ENCODE measurements around the gene LIN7B. TPM values are rescaled to one million over a fixed set of nuclear protein-coding genes. Genes with fewer than 3 reads are reported as not detected.

The LIN7B gene
- total and polyA plus RNA-seq, 2 of the 8 experiments (the other 6 are each of a cell fraction or from before 2014, with no cell fraction given), result 4.1 to 4.2 TPM

- Histone ChIP-seq H3K4me1 (replicated peaks in 1 of 4; ENCODE audit: control insufficient read depth in 3 of 4, insufficient read depth in 4 of 4, low read length in 3 of 4) (peaks cover 4 to 15% (median 7%) of the 10 kb centered on the region in 4 experiments), H3K4me2 (ENCODE audit: insufficient read depth in 1 of 2, low read depth in 2 of 2, low read length in 2 of 2) (no peak overlapping the region; a peak in 1 of 4 replicates), H3K79me1 (ENCODE audit: low read depth, low read length) (no peaks in the 10 kb centered on the region), H4K5ac (ENCODE audit: insufficient read length, low read depth, low read length) (no peak overlapping the region), H3K4me3 (ENCODE audit: extremely low read depth in 1 of 4, insufficient read depth in 2 of 4, low read depth in 3 of 4, low read length in 4 of 4) (no peak overlapping the region), H2BK120ac (replicated peaks; ENCODE audit: low read depth, low read length) (no peak overlapping the region), H2BK12ac (ENCODE audit: low read depth, low read length) (no peak overlapping the region), H3K23ac (ENCODE audit: insufficient read length) (no peak overlapping the region), H3K14ac (ENCODE audit: insufficient read length) (no peak overlapping the region), H3K79me2 (ENCODE audit: control insufficient read depth in 1 of 2, insufficient read depth in 2 of 2, low read length in 2 of 2) (no peaks in the 10 kb centered on the region), H2AK5ac (ENCODE audit: low read depth, low read length) (peak overlapping the region; percentile 82; the same call in 1 of the 2 replicates), H3K27me3 (replicated peaks in 1 of 4; ENCODE audit: control insufficient read depth in 3 of 4, extremely low read depth in 1 of 4, insufficient read depth in 3 of 4, low read length in 3 of 4) (no peaks in the 10 kb centered on the region; a peak in 2 of 7 replicates), H3K23me2 (ENCODE audit: low read depth, low read length) (peaks cover 13% of the 10 kb centered on the region), H2AFZ (ENCODE audit: low read length) (no peak overlapping the region), H2BK20ac (ENCODE audit: low read length) (no peak overlapping the region), H3K27ac (ENCODE audit: low read depth, low read length) (no peak overlapping the region), H3K18ac (ENCODE audit: extremely low read depth, low read length) (no peak overlapping the region; the same call in 1 of the 2 replicates), H3K9me3 (ENCODE audit: insufficient read depth in 2 of 2, low read depth in 1 of 2, low read length in 1 of 2) (no peaks in the 10 kb centered on the region), H2BK15ac (ENCODE audit: low read length) (no peak overlapping the region), H3K9ac (replicated peaks in 1 of 4; ENCODE audit: extremely low read depth in 1 of 4, low read depth in 3 of 4, low read length in 3 of 4) (no peak overlapping the region), H3K4ac (replicated peaks; ENCODE audit: insufficient read length, low read depth, low read length) (no peak overlapping the region), H3K36me3 (ENCODE audit: control insufficient read depth in 2 of 4, insufficient read depth in 4 of 4, low read length in 3 of 4) (peaks cover 0 to 4% (median 2%) of the 10 kb centered on the region in 4 experiments; a peak in 2 of 8 replicates), H2BK5ac (ENCODE audit: low read depth, low read length) (no peak overlapping the region), H3K56ac (replicated peaks; ENCODE audit: insufficient read length, low read depth, low read length) (no peak overlapping the region), H4K20me1 (replicated peaks in 1 of 2; ENCODE audit: control insufficient read depth in 1 of 2, insufficient read depth in 2 of 2, low read length in 2 of 2) (peaks cover 0 to 3% of the 10 kb centered on the region in 2 experiments), H4K8ac (ENCODE audit: extremely low read depth, insufficient read depth, low read length) (no peak overlapping the region), H4K91ac (replicated peaks; ENCODE audit: insufficient read length, low read length) (no peak overlapping the region)
- no peak for FAIRE-seq
- no peak for DNase-seq (ENCODE audit: low read depth in 1 of 2, low spot score in 2 of 2)
- CTCF ChIA-PET (ENCODE audit: partially characterized antibody), result interaction anchor here (0.5 to 9.7 kb wide), 10 partner anchors 10 to 622 kb away, joined by 3 to 99 read pairs (median 9); partner anchors contain the start of genes GYS1, LIN7B and RUVBL2
- WGBS, 2 experiments (ENCODE audit: extremely low coverage in 1 of 2, insufficient coverage in 1 of 2, insufficient read length in 1 of 2, insufficient replicate concordance in 2 of 2, low coverage in 1 of 2, low lambda C conversion rate in 2 of 2, missing lambda C conversion rate in 1 of 2), result 87% methylated on average over 22 of the region's 24 CpGs; no CpG with 5 or more reads in 1 of the 2 experiments
- TF ChIP-seq CREB1 (IDR thresholded peaks at IDR 0.05), result no peak
- TF ChIP-seq TCF12 (IDR thresholded peaks at IDR 0.05; ENCODE audit: low read depth, low read length), result no peak
- no peak for TF ChIP-seq RAD21 (IDR thresholded peaks at IDR 0.05 in 1 of 2, conservative IDR thresholded peaks at IDR 0.05 in 1 of 2; ENCODE audit: low read depth in 2 of 2, low read length in 2 of 2)
- TF ChIP-seq CHD2 (IDR thresholded peaks at IDR 0.05; ENCODE audit: low read length), result no peak
- TF ChIP-seq HDAC6 (IDR thresholded peaks at IDR 0.05; ENCODE audit: low read depth, low read length), result no peak
- TF ChIP-seq SUZ12 (IDR thresholded peaks at IDR 0.05; ENCODE audit: low read length), result no peak
- TF ChIP-seq SP2 (IDR thresholded peaks at IDR 0.05; ENCODE audit: low read length), result no peak
- no peak for TF ChIP-seq EZH2 (IDR thresholded peaks at IDR 0.05; ENCODE audit: low read depth, low read length, severe bottlenecking)
- TF ChIP-seq BCL11A (IDR thresholded peaks at IDR 0.05; ENCODE audit: low read depth in 2 of 2, low read length in 2 of 2), result no peak
- no peak for TF ChIP-seq BACH1 (IDR thresholded peaks at IDR 0.05; ENCODE audit: low read length)
- no peak for TF ChIP-seq HDAC2 (IDR thresholded peaks at IDR 0.05; ENCODE audit: borderline replicate concordance in 1 of 2, low read depth in 2 of 2, low read length in 2 of 2)
- no peak for TF ChIP-seq TAF1 (IDR thresholded peaks at IDR 0.05; ENCODE audit: low read depth, low read length)
- POLR2A ChIA-PET (ENCODE audit: partially characterized antibody), result interaction anchor here (0.5 to 2.0 kb wide), 9 partner anchors 9 to 323 kb away, joined by 3 to 14 read pairs (median 4); partner anchors contain the start of gene ALDH16A1
These were observed 16.2 kb downstream of the LIN7B start for GRCh38 chr19:49130325-49130724.
